ENCODE data around the gene CARD8. TPM values are rescaled to one million over a fixed set of nuclear protein-coding genes. Genes with fewer than 3 reads are reported as not detected.

Gene CARD8
- total RNA-seq, 1 experiment from 2014 or later: 8.7 TPM

DNA sequence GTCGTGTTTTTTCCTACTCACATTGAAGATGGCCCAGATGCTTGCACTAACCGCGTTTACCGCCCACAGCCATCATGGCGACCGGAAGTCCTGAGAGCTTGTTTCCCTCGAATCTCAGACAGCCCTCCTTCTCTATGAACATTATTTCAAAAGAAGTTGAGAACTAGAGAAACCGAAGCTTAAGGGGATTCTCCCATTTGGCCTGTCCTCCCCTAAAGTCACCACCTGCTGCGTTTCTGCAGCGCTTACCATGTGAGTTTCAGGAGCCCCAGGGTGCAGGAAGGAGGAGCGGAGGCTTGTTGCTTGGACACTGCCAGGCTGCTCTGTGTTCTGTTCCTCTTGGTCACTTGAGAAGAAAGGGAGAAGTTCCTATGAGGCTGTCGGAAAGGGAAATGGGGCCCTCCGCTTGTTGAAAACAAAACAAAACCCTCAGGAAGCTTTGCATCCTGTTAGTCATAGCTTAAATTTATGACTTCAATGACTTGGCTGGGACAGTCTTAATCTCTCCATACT, 6.2 kb downstream of the CARD8 start:
- DNase-seq (no peak), ATAC-seq (no peak; the same call in 1 of the 2 replicates)
- Histone ChIP-seq H3K4me1 (ENCODE audit: insufficient read depth, low read length) (peaks cover 8% of the 10 kb centered on the region; the same call in 1 of the 2 replicates), H3K27ac (ENCODE audit: low read length) (no peak overlapping the region), H3K79me2 (ENCODE audit: low read length) (peaks cover 13% of the 10 kb centered on the region; the same call in 1 of the 2 replicates), H3F3A (ENCODE audit: low read length, unreplicated experiment) (no peaks in the 10 kb centered on the region), H4K20me1 (ENCODE audit: low read length) (no peaks in the 10 kb centered on the region), H2AFZ (ENCODE audit: low read length) (no peak overlapping the region), H3K4me2 (ENCODE audit: low read length) (no peak overlapping the region), H3K9me2 (replicated peaks; ENCODE audit: low read length) (no peaks in the 10 kb centered on the region), H3K9ac (ENCODE audit: low read length) (no peak overlapping the region), H3K9me3 (ENCODE audit: low read length) (no peaks in the 10 kb centered on the region), H3K36me3 (ENCODE audit: low read depth, low read length) (no peaks in the 10 kb centered on the region), H3K27me3 (ENCODE audit: low read length) (no peaks in the 10 kb centered on the region), H3K4me3 (ENCODE audit: low read length) (no peak overlapping the region)
- ChIA-PET CTCF (no interaction called here), POLR2A (ENCODE audit: unreplicated experiment) (no interaction called here)
- BruUV-seq (replicated peaks): no TSS peak
- intact Hi-C loops (cut with micrococcal nuclease): no loop called here
- TF ChIP-seq EZH2 (IDR thresholded peaks at IDR 0.05; ENCODE audit: low read length, unreplicated experiment): no peak
- TF ChIP-seq, protein P1, sequence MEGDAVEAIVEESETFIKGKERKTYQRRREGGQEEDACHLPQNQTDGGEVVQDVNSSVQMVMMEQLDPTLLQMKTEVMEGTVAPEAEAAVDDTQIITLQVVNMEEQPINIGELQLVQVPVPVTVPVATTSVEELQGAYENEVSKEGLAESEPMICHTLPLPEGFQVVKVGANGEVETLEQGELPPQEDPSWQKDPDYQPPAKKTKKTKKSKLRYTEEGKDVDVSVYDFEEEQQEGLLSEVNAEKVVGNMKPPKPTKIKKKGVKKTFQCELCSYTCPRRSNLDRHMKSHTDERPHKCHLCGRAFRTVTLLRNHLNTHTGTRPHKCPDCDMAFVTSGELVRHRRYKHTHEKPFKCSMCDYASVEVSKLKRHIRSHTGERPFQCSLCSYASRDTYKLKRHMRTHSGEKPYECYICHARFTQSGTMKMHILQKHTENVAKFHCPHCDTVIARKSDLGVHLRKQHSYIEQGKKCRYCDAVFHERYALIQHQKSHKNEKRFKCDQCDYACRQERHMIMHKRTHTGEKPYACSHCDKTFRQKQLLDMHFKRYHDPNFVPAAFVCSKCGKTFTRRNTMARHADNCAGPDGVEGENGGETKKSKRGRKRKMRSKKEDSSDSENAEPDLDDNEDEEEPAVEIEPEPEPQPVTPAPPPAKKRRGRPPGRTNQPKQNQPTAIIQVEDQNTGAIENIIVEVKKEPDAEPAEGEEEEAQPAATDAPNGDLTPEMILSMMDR (conservative IDR thresholded peaks at IDR 0.05; ENCODE audit: low read depth, low read length): no peak
- no peak for TF ChIP-seq EZH2phosphoT487 (IDR thresholded peaks at IDR 0.05; ENCODE audit: borderline replicate concordance, low read length)

DNA sequence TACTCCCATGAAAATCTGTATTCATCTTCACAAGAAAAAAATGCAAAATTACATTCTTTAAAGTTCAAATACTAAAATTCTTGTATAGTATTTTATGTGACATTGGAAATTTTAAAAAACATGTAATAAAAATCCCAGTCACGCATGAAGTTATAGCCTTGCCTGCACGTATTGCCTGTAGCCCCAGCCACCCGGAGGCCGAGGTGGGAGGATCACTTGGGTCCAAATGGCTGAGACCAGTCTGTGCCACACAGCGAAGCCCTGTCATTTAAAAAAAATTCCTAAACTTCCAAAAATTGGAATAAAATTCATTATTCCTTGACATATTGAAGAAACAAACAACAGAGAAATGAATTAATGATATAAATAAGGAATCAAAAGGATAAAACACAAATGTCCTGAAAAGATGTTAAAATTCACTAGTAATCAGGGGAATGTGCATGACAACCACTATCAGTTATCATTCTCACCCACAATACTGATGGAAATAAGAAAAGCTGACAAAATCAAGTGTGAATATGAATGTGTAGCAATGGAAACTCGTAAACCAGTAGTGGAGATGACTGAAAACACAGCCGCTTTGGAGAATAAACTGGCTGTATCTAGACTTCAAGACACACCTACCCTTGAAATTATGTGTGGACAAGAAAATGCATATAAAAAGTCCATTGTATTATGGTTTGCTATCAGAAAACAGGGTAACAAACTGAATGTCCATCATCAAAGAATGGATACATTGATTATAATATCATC, 7.5 kb downstream of the CARD8 start:
- no TSS peak for BruUV-seq (replicated peaks)
- intact Hi-C loops (cut with micrococcal nuclease): no loop called here
- POLR2A ChIA-PET (ENCODE audit: unreplicated experiment): no interaction called here
- no peaks in the 10 kb centered on the region for H3K27me3 ChIP-seq (ENCODE audit: low read length)
- no peaks in the 10 kb centered on the region for H3K9me2 ChIP-seq (replicated peaks; ENCODE audit: low read length)
- no peaks in the 10 kb centered on the region for H3K9me3 ChIP-seq (ENCODE audit: low read length)
- no peaks in the 10 kb centered on the region for H3K36me3 ChIP-seq (ENCODE audit: low read depth, low read length)
- H3K9ac ChIP-seq (ENCODE audit: low read length): no peak overlapping the region
- TF ChIP-seq, protein P1 (conservative IDR thresholded peaks at IDR 0.05; ENCODE audit: low read depth, low read length): no peak
- no peak for TF ChIP-seq EZH2 (IDR thresholded peaks at IDR 0.05; ENCODE audit: low read length, unreplicated experiment)
- TF ChIP-seq EZH2phosphoT487 (IDR thresholded peaks at IDR 0.05; ENCODE audit: borderline replicate concordance, low read length): no peak
- CTCF ChIA-PET: no interaction called here
- 0 out of 2 replicates have a peak, but pooled peaks cover 2% of the 10 kb centered on the region for H3K79me2 ChIP-seq (ENCODE audit: low read length)
- no peaks in the 10 kb centered on the region for H3F3A ChIP-seq (ENCODE audit: low read length, unreplicated experiment)
- H3K4me3 ChIP-seq (ENCODE audit: low read length): no peak overlapping the region
- no peak overlapping the region for H3K27ac ChIP-seq (ENCODE audit: low read length)
- no peaks in the 10 kb centered on the region for H4K20me1 ChIP-seq (ENCODE audit: low read length)
- H2AFZ ChIP-seq (ENCODE audit: low read length): no peak overlapping the region
- ATAC-seq: no peak
- H3K4me2 ChIP-seq (ENCODE audit: low read length): no peak overlapping the region
- no peak for DNase-seq
- peaks cover 7% of the 10 kb centered on the region; the same call in 1 of the 2 replicates for H3K4me1 ChIP-seq (ENCODE audit: insufficient read depth, low read length)

DNA sequence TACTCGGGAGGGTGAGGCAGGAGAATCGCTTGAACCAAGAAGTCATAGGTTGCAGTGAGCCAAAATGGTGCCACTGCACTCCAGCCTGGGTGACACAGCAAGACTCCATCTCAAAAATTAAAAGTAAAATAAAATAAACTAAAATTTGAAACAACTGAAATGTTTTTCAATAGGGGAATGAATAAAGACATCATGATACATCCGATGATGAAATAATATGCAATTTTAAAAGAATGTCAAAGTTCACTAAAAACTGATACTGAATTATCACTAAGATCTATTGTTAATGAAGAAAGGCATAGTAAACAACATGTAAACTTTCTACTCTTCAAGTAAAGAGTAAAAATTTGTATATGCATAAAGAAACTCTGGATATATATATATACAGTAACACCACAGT, 8.5 kb downstream of the CARD8 start:
- no peak for ATAC-seq
- Histone ChIP-seq H3K27ac (ENCODE audit: low read length) (no peak overlapping the region), H3K27me3 (ENCODE audit: low read length) (no peaks in the 10 kb centered on the region), H3F3A (ENCODE audit: low read length, unreplicated experiment) (no peaks in the 10 kb centered on the region), H3K4me2 (ENCODE audit: low read length) (no peak overlapping the region), H3K9ac (ENCODE audit: low read length) (no peak overlapping the region), H3K4me3 (ENCODE audit: low read length) (no peak overlapping the region), H3K79me2 (ENCODE audit: low read length) (no peaks in the 10 kb centered on the region), H3K36me3 (ENCODE audit: low read depth, low read length) (no peaks in the 10 kb centered on the region), H2AFZ (ENCODE audit: low read length) (no peak overlapping the region), H3K4me1 (ENCODE audit: insufficient read depth, low read length) (peaks cover 7% of the 10 kb centered on the region; the same call in 1 of the 2 replicates), H3K9me3 (ENCODE audit: low read length) (no peaks in the 10 kb centered on the region), H4K20me1 (ENCODE audit: low read length) (no peaks in the 10 kb centered on the region), H3K9me2 (replicated peaks; ENCODE audit: low read length) (no peaks in the 10 kb centered on the region)
- POLR2A ChIA-PET (ENCODE audit: unreplicated experiment): no interaction called here
- intact Hi-C loops (cut with micrococcal nuclease): no loop called here
- BruUV-seq (replicated peaks): no TSS peak
- CTCF ChIA-PET: no interaction called here
- no peak for DNase-seq
- TF ChIP-seq EZH2 (IDR thresholded peaks at IDR 0.05; ENCODE audit: low read length, unreplicated experiment) (no peak), EZH2phosphoT487 (IDR thresholded peaks at IDR 0.05; ENCODE audit: borderline replicate concordance, low read length) (no peak)
- TF ChIP-seq, protein P1 (conservative IDR thresholded peaks at IDR 0.05; ENCODE audit: low read depth, low read length): no peak
